ENCODE data around the gene BACH2.

Gene BACH2

GRCh38 chr6:89952105-89952671 is 344.5 kb downstream of the BACH2 start:
- ATAC-seq (replicated peaks), result no peak
- H3K36me3 Mint-ChIP-seq, result peaks cover 54 to 65% of the 10 kb centered on the region in 2 donors

GRCh38 chr6:89951574-89952104 is 345.0 kb downstream of the BACH2 start:
- H3K36me3 Mint-ChIP-seq, result peaks cover 56 to 65% of the 10 kb centered on the region in 2 donors
- H3K27me3 Mint-ChIP-seq, result no peaks in the 10 kb centered on the region
- no peaks in the 10 kb centered on the region for H3K9me3 Mint-ChIP-seq
- peak overlapping the region; percentile 47 for H3K27ac Mint-ChIP-seq
- DNase-seq (no peak), ATAC-seq (replicated peaks) (no peak)
- H3K4me1 Mint-ChIP-seq, result peaks cover 38 to 60% of the 10 kb centered on the region in 2 donors
- H3K4me3 Mint-ChIP-seq, result peak overlapping the region in 1 of 2 donors; percentile 29

More at GRCh38 chr6:89952105-89952671, 344.5 kb downstream of the BACH2 start:
- Mint-ChIP-seq H3K27me3 (no peaks in the 10 kb centered on the region), H3K4me3 (no peak overlapping the region), H3K4me1 (peaks cover 39 to 59% of the 10 kb centered on the region in 2 donors), H3K9me3 (no peaks in the 10 kb centered on the region), H3K27ac (peak overlapping the region; percentile 31)
- DNase-seq, result no peak

GRCh38 chr6:89950879-89951391 is 345.7 kb downstream of the BACH2 start:
- Mint-ChIP-seq H3K9me3 (no peaks in the 10 kb centered on the region), H3K36me3 (peaks cover 59 to 65% of the 10 kb centered on the region in 2 donors), H3K4me1 (peaks cover 39 to 63% of the 10 kb centered on the region in 2 donors), H3K4me3 (no peak overlapping the region), H3K27me3 (no peaks in the 10 kb centered on the region), H3K27ac (peak overlapping the region; percentile 90)
- ATAC-seq (replicated peaks) (no peak), DNase-seq (no peak)

- no peaks in the 10 kb centered on the region for H3K9me3 Mint-ChIP-seq
- peak overlapping the region; percentile 37 for H3K27ac Mint-ChIP-seq
- ATAC-seq (replicated peaks) (no peak), DNase-seq (no peak)
- H3K4me1 Mint-ChIP-seq, result peaks cover 39 to 63% of the 10 kb centered on the region in 2 donors
- no peaks in the 10 kb centered on the region for H3K27me3 Mint-ChIP-seq
- peaks cover 60 to 65% of the 10 kb centered on the region in 2 donors for H3K36me3 Mint-ChIP-seq
- H3K4me3 Mint-ChIP-seq, result no peak overlapping the region
These were observed 346.2 kb downstream of the BACH2 start for GRCh38 chr6:89950446-89950845.

GRCh38 chr6:89948876-89949275 is 347.8 kb downstream of the BACH2 start:
- H3K4me3 Mint-ChIP-seq, result no peak overlapping the region
- no peaks in the 10 kb centered on the region for H3K27me3 Mint-ChIP-seq
- ATAC-seq (replicated peaks), result no peak
- H3K9me3 Mint-ChIP-seq, result no peaks in the 10 kb centered on the region
- peaks cover 59 to 65% of the 10 kb centered on the region in 2 donors for H3K36me3 Mint-ChIP-seq
- no peak for DNase-seq
- H3K4me1 Mint-ChIP-seq, result peaks cover 39 to 63% of the 10 kb centered on the region in 2 donors
- H3K27ac Mint-ChIP-seq, result peak overlapping the region; percentile 81

- no peak overlapping the region for H3K4me3 Mint-ChIP-seq
- H3K27me3 Mint-ChIP-seq, result no peaks in the 10 kb centered on the region
- peak overlapping the region; percentile 91 for H3K27ac Mint-ChIP-seq
- H3K4me1 Mint-ChIP-seq, result peaks cover 39 to 77% of the 10 kb centered on the region in 2 donors
- no peak for DNase-seq
- H3K9me3 Mint-ChIP-seq, result no peaks in the 10 kb centered on the region
- peaks cover 64 to 79% of the 10 kb centered on the region in 2 donors for H3K36me3 Mint-ChIP-seq
- peak in 1 of 2 donors; percentile 35 for ATAC-seq (replicated peaks)
These were observed 351.7 kb downstream of the BACH2 start for GRCh38 chr6:89944826-89945407.

GRCh38 chr6:89944181-89944755 is 352.4 kb downstream of the BACH2 start:
- Mint-ChIP-seq H3K36me3 (peaks cover 59 to 74% of the 10 kb centered on the region in 2 donors), H3K9me3 (no peaks in the 10 kb centered on the region), H3K4me1 (peaks cover 35 to 71% of the 10 kb centered on the region in 2 donors), H3K4me3 (no peak overlapping the region), H3K27me3 (no peaks in the 10 kb centered on the region), H3K27ac (peak overlapping the region; percentile 91)
- ATAC-seq (replicated peaks) (no peak), DNase-seq (no peak)

- H3K27me3 Mint-ChIP-seq, result no peaks in the 10 kb centered on the region
- H3K9me3 Mint-ChIP-seq, result no peaks in the 10 kb centered on the region
- no peak for ATAC-seq (replicated peaks)
- H3K27ac Mint-ChIP-seq, result peak overlapping the region; percentile 89
- H3K36me3 Mint-ChIP-seq, result peaks cover 60 to 77% of the 10 kb centered on the region in 2 donors
- no peak for DNase-seq
- H3K4me3 Mint-ChIP-seq, result peak overlapping the region in 1 of 2 donors; percentile 46
- H3K4me1 Mint-ChIP-seq, result peaks cover 35 to 69% of the 10 kb centered on the region in 2 donors
These were observed 354.0 kb downstream of the BACH2 start for GRCh38 chr6:89942601-89943000.

GRCh38 chr6:89941763-89942497 is 354.7 kb downstream of the BACH2 start:
- no peak for ATAC-seq (replicated peaks)
- peak overlapping the region; percentile 89 for H3K27ac Mint-ChIP-seq

GRCh38 chr6:89941031-89941762 is 355.4 kb downstream of the BACH2 start:
- no peak for ATAC-seq (replicated peaks)
- no peak for DNase-seq
- H3K9me3 Mint-ChIP-seq, result no peaks in the 10 kb centered on the region
- no peaks in the 10 kb centered on the region for H3K27me3 Mint-ChIP-seq
- peaks cover 52 to 74% of the 10 kb centered on the region in 2 donors for H3K36me3 Mint-ChIP-seq
- peak overlapping the region; percentile 87 for H3K27ac Mint-ChIP-seq
- H3K4me3 Mint-ChIP-seq, result no peak overlapping the region
- peaks cover 28 to 55% of the 10 kb centered on the region in 2 donors for H3K4me1 Mint-ChIP-seq

More at GRCh38 chr6:89941763-89942497, 354.7 kb downstream of the BACH2 start:
- Mint-ChIP-seq H3K27me3 (no peaks in the 10 kb centered on the region), H3K4me1 (peaks cover 34 to 63% of the 10 kb centered on the region in 2 donors), H3K36me3 (peaks cover 54 to 74% of the 10 kb centered on the region in 2 donors), H3K4me3 (peak overlapping the region in 1 of 2 donors; percentile 46), H3K9me3 (no peaks in the 10 kb centered on the region)
- DNase-seq, result no peak

- no peak overlapping the region for H3K4me3 Mint-ChIP-seq
- peaks cover 51 to 72% of the 10 kb centered on the region in 2 donors for H3K36me3 Mint-ChIP-seq
- DNase-seq (peak; percentile 51), ATAC-seq (replicated peaks) (peak; percentile 83 to 85)
- H3K9me3 Mint-ChIP-seq, result no peaks in the 10 kb centered on the region
- H3K27ac Mint-ChIP-seq, result peak overlapping the region; percentile 87
- no peaks in the 10 kb centered on the region for H3K27me3 Mint-ChIP-seq
- H3K4me1 Mint-ChIP-seq, result peaks cover 27 to 48% of the 10 kb centered on the region in 2 donors
These were observed 356.2 kb downstream of the BACH2 start for GRCh38 chr6:89940225-89941027.

- Mint-ChIP-seq H3K36me3 (peaks cover 49 to 74% of the 10 kb centered on the region in 2 donors), H3K27ac (no peak overlapping the region), H3K9me3 (no peaks in the 10 kb centered on the region), H3K27me3 (no peaks in the 10 kb centered on the region), H3K4me1 (peaks cover 21 to 35% of the 10 kb centered on the region in 2 donors), H3K4me3 (no peak overlapping the region)
- DNase-seq (no peak), ATAC-seq (replicated peaks) (no peak)
These were observed 357.5 kb downstream of the BACH2 start for GRCh38 chr6:89939144-89939543.

- ATAC-seq (replicated peaks), result no peak
- Mint-ChIP-seq H3K27ac (peak overlapping the region; percentile 47), H3K36me3 (peaks cover 51 to 72% of the 10 kb centered on the region in 2 donors), H3K27me3 (no peaks in the 10 kb centered on the region), H3K4me3 (no peak overlapping the region), H3K4me1 (peaks cover 13 to 23% of the 10 kb centered on the region in 2 donors), H3K9me3 (no peaks in the 10 kb centered on the region)
- DNase-seq, result no peak
These were observed 358.6 kb downstream of the BACH2 start for GRCh38 chr6:89938014-89938413.

Data from stimulated activated naive B cell treated with anti-CD40 and anti-IgM and Interleukin-4, amounts not matched to agents 10 μg/mL and 1 μg/mL and 100 μg/mL, for 72 hours (primary cell).